Measurements from ENCODE around the gene ELL.

The ELL gene

DNA sequence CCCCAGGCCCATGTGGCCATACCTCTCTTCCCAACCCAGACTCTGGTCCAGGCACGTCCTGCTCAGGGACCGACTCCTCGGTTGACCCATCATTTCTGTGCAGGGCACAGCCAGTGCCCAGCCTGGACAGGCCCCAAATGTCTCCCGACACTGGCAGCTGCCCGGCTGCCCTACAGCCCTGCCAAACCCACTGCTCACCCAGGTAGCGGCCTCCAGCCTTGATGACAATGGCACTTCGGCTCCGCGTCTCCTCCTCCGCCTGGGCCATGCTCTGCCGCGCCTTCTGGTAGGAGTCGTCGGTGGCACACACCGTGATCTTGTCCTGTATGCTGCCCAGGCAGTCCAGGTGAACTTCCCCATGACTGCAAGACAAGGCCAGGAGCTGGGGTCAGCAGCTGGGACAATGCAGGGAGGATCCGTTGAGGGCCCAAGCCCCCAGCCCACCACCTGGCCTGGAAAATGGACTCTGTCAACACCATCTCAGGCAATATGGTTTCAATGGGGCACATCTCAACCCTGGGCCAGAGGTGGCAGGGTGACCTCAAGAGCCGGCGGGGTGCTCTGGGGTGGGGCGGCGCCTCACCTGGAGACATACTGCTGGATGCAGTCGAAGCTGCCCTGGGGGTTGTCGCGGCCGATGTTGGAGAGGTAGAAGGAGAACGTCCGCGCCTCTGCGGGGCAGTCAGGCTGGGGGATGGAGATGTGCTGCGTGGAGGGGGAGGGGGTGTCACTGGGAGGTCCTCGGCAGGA lies 56.5 kb downstream of the ELL start:
- TF ChIP-seq GABPA (IDR thresholded peaks at IDR 0.05; ENCODE audit: low read depth) = no peak
- no peak for TF ChIP-seq SPI1 (IDR thresholded peaks at IDR 0.05; ENCODE audit: borderline replicate concordance, low read depth)
- TF ChIP-seq POLR2AphosphoS5 (IDR thresholded peaks at IDR 0.05; ENCODE audit: low read depth) = no peak
- TF ChIP-seq, protein P1, sequence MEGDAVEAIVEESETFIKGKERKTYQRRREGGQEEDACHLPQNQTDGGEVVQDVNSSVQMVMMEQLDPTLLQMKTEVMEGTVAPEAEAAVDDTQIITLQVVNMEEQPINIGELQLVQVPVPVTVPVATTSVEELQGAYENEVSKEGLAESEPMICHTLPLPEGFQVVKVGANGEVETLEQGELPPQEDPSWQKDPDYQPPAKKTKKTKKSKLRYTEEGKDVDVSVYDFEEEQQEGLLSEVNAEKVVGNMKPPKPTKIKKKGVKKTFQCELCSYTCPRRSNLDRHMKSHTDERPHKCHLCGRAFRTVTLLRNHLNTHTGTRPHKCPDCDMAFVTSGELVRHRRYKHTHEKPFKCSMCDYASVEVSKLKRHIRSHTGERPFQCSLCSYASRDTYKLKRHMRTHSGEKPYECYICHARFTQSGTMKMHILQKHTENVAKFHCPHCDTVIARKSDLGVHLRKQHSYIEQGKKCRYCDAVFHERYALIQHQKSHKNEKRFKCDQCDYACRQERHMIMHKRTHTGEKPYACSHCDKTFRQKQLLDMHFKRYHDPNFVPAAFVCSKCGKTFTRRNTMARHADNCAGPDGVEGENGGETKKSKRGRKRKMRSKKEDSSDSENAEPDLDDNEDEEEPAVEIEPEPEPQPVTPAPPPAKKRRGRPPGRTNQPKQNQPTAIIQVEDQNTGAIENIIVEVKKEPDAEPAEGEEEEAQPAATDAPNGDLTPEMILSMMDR (IDR thresholded peaks at IDR 0.05; ENCODE audit: insufficient read depth, low read length) = no peak
- TF ChIP-seq, protein P2, sequence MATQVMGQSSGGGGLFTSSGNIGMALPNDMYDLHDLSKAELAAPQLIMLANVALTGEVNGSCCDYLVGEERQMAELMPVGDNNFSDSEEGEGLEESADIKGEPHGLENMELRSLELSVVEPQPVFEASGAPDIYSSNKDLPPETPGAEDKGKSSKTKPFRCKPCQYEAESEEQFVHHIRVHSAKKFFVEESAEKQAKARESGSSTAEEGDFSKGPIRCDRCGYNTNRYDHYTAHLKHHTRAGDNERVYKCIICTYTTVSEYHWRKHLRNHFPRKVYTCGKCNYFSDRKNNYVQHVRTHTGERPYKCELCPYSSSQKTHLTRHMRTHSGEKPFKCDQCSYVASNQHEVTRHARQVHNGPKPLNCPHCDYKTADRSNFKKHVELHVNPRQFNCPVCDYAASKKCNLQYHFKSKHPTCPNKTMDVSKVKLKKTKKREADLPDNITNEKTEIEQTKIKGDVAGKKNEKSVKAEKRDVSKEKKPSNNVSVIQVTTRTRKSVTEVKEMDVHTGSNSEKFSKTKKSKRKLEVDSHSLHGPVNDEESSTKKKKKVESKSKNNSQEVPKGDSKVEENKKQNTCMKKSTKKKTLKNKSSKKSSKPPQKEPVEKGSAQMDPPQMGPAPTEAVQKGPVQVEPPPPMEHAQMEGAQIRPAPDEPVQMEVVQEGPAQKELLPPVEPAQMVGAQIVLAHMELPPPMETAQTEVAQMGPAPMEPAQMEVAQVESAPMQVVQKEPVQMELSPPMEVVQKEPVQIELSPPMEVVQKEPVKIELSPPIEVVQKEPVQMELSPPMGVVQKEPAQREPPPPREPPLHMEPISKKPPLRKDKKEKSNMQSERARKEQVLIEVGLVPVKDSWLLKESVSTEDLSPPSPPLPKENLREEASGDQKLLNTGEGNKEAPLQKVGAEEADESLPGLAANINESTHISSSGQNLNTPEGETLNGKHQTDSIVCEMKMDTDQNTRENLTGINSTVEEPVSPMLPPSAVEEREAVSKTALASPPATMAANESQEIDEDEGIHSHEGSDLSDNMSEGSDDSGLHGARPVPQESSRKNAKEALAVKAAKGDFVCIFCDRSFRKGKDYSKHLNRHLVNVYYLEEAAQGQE (IDR thresholded peaks at IDR 0.05; ENCODE audit: insufficient replicate concordance, low read depth) = no peak
- no peak overlapping the region for H3K27ac ChIP-seq (replicated peaks)
- H3K4me3 ChIP-seq (replicated peaks; ENCODE audit: insufficient read depth, low read length) = no peak overlapping the region
- H3K27me3 ChIP-seq (ENCODE audit: insufficient read depth, poor library complexity, severe bottlenecking) = no peaks in the 10 kb centered on the region
- DNase-seq (ENCODE audit: low read depth in 1 of 2, low spot score in 1 of 2) = no peak

DNA sequence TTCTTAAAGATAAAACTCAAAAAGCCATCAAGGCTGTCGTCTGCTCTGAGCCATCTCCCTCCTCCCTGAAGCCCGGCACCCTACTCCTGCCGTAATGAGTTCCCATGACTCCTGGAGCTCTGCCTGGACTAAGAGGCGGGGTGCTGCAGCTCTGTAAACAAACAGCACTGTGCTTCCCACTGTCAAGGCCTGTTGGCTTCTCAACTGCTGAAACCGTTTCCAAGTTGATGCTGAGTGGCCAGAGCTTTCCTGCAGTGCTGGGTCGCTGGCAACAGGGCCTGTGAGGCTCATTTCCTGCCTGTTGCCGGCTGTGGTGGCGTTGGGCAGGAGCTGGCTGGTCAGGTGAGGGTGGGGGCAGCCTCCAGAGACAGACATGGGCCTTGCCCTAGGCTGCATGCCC lies 57.2 kb downstream of the ELL start:
- Histone ChIP-seq H3K27me3 (ENCODE audit: insufficient read depth, poor library complexity, severe bottlenecking) (no peaks in the 10 kb centered on the region), H3K27ac (replicated peaks) (no peak overlapping the region), H3K4me3 (replicated peaks; ENCODE audit: insufficient read depth, low read length) (no peak overlapping the region)
- DNase-seq (ENCODE audit: low read depth in 1 of 2, low spot score in 1 of 2) = no peak
- TF ChIP-seq GABPA (IDR thresholded peaks at IDR 0.05; ENCODE audit: low read depth) (no peak), POLR2AphosphoS5 (IDR thresholded peaks at IDR 0.05; ENCODE audit: low read depth) (no peak), SPI1 (IDR thresholded peaks at IDR 0.05; ENCODE audit: borderline replicate concordance, low read depth) (no peak)
- TF ChIP-seq, protein P2 (IDR thresholded peaks at IDR 0.05; ENCODE audit: insufficient replicate concordance, low read depth) = no peak
- TF ChIP-seq, protein P1 (IDR thresholded peaks at IDR 0.05; ENCODE audit: insufficient read depth, low read length) = no peak

DNA sequence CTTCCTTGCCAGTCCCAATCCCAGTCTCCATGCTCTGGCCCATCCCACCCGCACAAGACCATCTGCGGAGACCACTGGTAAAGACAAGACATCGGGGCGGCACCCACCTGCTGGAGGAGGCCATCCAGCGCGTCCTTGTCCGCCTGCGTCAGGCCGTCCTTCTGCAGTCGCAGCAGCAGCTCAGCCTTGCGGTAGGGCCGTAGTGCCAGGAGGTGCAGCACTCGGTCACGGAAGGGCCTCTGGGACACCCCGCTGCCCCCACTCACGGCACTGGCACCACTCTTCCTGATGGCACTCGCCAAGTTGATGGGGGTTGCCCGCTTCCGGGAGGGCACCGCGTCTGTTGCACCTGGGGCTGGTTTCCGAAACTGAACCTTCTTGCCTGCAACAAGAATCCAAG lies 60.4 kb downstream of the ELL start:
- DNase-seq (ENCODE audit: low read depth in 1 of 2, low spot score in 1 of 2) = no peak
- no peak overlapping the region for H3K27ac ChIP-seq (replicated peaks)
- H3K4me3 ChIP-seq (replicated peaks; ENCODE audit: insufficient read depth, low read length) = no peak overlapping the region
- no peaks in the 10 kb centered on the region for H3K27me3 ChIP-seq (ENCODE audit: insufficient read depth, poor library complexity, severe bottlenecking)
- TF ChIP-seq, protein P2 (IDR thresholded peaks at IDR 0.05; ENCODE audit: insufficient replicate concordance, low read depth) = no peak
- TF ChIP-seq SPI1 (IDR thresholded peaks at IDR 0.05; ENCODE audit: borderline replicate concordance, low read depth) (no peak), GABPA (IDR thresholded peaks at IDR 0.05; ENCODE audit: low read depth) (no peak), POLR2AphosphoS5 (IDR thresholded peaks at IDR 0.05; ENCODE audit: low read depth) (no peak)
- TF ChIP-seq, protein P1 (IDR thresholded peaks at IDR 0.05; ENCODE audit: insufficient read depth, low read length) = no peak

All from HL-60 (cell line).